Hypothalamus (tissue), 51 donors: ENCODE measurements around the gene ZYX.
"Not testable (repeated sequence)": the region's sequence is repeated elsewhere in the genome, so short reads cannot be mapped to it uniquely, and the experiment has no call there.

ENCODE experiments used
- DNase-seq, 51 donors: peaks; one replicate each; lab custom pipeline; 2025; lab: John Stamatoyannopoulos, UW

Gene ZYX

DNA sequence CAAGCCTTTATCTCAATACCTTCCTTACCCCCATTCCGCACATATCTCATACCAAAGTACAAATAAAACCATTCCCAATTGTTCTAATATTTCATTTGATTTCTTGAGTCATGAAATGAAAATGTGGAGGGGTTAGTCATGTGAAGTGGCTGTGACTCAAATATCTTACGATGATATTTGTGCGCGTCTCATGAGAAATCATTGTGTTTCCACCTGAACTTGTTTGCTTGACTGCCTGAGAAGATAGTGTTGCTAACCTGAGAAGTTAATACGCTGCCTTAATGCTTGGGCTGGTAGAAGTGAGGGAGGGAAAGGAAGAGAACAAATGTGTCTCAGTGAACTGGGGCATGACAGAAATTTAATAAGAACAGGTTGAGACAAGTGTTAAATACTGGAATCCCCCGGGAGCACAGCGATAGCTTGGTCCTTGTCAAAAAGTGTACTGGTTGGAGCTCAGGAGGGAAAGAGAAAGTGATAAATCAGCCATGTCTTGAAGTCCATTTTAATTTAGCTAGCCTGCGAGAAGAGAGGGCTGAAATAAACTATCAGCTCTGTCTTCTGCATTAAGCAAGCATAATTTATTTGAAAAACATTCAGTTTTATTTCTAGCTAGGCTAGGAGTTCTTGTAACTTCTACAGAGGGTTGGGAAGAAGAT is 34.7 kb downstream of the ZYX start:
- DNase-seq = peak in 1 of 51 donors; percentile 6

DNA sequence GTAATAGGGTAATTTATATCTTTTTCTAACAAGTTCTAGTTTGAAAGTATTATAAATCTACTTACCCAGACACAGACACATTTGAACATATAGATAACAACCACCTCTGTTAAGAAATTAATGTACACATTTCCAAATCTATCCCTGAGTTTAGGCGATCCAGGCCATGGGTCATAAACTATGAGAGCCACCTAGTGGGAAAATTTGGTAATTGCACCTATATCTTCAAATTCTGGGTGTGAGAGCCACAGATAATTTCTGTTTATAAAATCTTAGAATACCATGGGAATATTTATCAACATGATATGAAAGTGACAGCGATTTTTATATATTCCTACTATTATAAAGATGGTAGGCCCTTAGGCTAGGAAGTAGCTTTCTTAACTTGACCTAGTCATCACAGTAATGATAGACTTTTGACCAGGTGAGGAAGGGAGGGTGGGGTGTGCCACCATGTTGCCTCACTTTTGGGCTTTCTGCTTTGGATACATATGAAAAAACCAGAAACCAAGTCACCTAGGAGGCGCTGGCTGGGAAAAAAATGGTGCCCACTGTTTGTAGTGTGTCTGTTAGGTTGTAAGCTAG is 35.5 kb downstream of the ZYX start:
- DNase-seq = peak in 3 of 51 donors; percentile 5 to 35 (median 10)

- DNase-seq = no peak
Measured at GRCh38 chr7:143417734-143418383, 36.7 kb downstream of the ZYX start.

- no peak for DNase-seq
Measured at GRCh38 chr7:143418681-143419458, 37.7 kb downstream of the ZYX start.

- no peak for DNase-seq
Measured at GRCh38 chr7:143419880-143420279, 38.7 kb downstream of the ZYX start.

DNA sequence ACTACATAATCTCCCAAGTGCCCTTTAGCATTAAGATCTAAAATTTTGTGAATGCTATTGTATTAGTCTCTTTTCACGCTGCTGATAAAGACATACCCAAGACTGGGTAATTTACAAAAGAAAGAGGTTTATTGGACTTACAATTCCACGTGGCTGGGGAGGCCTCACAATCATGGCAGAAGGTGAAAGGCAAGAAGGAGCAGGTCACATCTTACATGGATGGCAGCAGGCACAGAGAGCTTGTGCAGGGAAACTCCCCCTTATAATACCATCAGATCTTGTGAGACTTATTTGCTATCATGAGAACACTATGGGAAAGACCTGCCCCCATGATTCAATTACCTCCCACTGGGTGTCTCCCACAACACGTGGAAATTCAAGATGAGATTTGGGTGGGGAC is 39.5 kb downstream of the ZYX start:
- not testable (repeated sequence) for DNase-seq

GRCh38 chr7:143422033-143422432 is 40.9 kb downstream of the ZYX start:
- no peak for DNase-seq

DNA sequence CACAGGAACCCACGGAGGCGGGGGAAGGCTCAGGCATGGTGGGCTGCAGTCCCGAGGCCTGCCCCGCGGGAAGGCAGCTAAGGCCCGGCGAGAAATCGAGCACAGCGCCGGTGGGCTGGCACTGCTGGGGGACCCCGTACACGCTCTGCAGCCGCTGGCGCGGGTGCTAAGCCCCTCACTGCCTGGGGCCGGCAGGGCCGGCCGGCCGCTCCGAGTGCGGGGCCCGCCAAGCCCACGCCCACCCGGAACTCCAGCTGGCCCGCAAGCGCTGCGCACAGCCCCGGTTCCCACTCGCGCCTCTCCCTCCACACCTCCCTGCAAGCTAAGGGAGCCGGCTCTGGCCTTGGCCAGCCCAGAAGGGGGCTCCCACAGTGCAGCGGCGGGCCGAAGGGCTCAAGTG is 43.3 kb downstream of the ZYX start:
- not testable (repeated sequence) for DNase-seq

GRCh38 chr7:143426479-143427142 is 45.5 kb downstream of the ZYX start:
- no peak for DNase-seq

DNA sequence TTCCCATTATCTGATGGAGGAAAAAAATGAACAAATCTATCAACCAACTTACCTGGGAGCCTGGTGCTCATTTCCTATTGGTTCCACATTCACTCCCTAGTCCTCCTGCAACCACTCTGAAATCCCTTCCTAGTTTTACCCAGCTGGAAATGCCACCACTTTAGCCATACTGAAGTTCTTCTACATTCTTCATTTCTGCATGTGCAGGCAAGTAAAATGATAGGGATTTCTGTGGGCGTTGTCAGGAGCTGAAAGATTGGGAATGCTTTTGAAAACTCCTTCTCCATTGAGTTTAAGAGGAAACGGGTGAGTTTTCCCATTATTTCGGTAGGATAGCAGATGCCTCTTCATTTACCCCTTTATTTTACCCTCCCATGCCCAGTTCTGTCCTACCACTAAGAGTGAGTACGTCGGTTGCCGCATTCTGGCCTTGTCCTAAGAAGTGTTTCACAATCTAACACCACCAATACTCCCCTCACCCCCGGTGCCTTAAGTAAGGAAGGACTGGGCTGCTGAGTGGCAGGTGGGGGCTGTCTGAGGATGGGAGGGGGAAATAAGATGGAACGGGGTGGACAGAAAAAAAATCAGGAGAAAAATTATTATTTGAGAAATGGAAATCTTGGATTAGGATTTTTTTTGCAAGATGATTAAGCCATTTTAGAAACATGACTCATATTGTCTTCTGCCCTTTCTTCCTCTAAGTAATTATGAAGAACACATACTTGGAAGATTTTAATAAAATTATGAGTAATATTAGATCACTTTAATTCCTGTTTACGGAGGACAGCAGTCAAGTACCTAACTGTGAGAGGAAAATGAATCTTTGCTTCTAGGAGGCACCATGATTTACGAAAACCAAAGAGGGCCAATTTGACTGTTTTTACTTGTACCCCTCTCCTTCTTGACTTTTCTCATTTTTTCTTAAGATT is 48.9 kb downstream of the ZYX start:
- no peak for DNase-seq

DNA sequence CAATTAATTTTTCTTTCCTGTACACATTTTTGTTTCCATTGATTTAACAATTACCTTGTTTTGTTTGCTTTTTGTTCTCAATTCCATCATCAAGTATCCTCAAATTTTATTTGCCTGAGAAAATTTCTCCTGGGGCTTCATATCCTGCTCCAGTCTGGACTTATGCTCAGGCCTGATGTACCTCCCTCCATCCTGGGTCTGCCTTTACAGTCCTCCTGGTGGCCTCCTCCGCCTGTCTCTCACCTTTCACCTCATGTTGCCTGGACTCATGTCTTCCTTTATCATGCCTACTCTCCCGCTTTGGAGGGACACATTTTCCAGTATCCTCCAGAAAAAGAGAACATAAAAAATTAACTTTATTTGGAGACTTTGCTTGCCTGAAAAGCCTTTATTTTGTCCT is 50.0 kb downstream of the ZYX start:
- no peak for DNase-seq

GRCh38 chr7:143433759-143434158 is 52.6 kb downstream of the ZYX start:
- no peak for DNase-seq

GRCh38 chr7:143434660-143435059 is 53.5 kb downstream of the ZYX start:
- DNase-seq = no peak

DNA sequence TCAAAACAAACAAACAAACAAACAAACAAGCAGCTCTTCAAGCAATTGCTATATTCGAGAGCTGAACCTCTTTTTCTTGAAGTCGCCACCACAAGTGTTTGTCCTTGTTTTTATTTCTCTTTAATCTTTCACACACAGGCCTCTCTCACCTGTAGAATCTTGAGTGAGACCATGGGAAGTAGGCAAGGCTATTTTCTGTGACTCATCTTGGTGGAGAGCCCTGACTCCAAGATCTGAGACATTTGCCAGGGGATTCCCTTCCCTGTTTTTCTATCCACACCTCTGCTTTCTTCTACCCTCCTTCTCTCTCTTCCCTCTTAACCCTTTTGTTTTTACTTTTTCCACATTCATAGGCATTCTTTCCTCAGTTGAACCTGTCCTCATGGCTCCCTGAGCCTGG is 54.1 kb downstream of the ZYX start:
- DNase-seq = no peak

DNA sequence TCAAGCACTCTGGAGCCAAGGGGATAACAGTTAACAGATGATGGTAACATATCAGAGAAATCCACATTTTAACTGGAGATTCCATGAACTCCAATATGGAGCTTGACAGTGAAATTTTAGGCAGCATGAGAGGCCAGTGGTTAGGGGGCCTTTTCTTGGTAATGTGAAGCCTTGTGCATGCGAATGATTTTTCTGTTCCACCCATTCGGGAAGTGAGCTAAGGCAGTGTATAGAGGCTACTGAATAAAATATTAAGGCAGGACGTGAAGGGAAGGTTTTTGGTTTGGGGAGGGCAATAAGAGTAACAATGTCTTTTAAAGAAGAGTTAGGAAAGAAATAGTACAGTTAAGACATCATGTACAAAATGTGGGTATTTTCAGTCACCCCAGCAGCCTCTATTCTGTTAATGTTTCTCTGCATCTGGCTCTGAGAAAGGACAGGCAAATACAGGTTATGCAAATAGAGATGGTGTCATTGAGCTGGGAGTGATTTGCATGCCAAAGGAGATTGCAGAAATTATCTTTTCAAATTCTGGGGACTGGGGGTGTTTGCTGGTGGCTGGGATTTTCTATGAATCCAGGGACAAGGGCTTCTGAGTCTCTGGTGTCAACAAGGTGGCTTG is 55.3 kb downstream of the ZYX start:
- no peak for DNase-seq

DNA sequence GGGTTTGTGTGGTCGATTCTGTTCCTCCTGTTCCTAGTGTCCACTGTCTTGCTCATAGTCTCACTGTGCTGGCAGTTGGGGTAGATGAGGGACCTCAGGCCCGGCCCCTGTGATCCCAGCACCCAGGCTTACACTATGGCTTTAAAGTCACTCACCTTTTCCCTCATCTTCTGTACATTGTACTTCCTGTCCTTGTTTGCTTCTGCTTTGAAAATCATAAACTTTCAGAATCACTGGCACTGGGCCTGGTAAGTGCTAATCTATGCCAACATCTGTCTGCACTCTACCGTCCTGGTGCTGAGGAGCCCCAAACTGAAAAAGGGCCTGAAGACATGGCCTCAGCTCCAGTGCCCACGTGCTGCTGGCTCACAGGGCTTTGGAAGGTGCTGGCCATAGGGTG is 56.4 kb downstream of the ZYX start:
- no peak for DNase-seq

GRCh38 chr7:143439866-143440265 is 58.7 kb downstream of the ZYX start:
- no peak for DNase-seq
